Glomerular visceral epithelial cell (primary cell): Measurements from ENCODE around the gene CCNB3.
"Not testable (repeated sequence)": the region's sequence is repeated elsewhere in the genome, so short reads cannot be mapped to it uniquely, and the experiment has no call there.

Experiments used
- DNase-seq: peaks from one replicate; pipeline ENCODE4 v3.0.0-alpha.2; 2016; ENCODE audit errors: extremely low spot score

CCNB3 gene

DNA sequence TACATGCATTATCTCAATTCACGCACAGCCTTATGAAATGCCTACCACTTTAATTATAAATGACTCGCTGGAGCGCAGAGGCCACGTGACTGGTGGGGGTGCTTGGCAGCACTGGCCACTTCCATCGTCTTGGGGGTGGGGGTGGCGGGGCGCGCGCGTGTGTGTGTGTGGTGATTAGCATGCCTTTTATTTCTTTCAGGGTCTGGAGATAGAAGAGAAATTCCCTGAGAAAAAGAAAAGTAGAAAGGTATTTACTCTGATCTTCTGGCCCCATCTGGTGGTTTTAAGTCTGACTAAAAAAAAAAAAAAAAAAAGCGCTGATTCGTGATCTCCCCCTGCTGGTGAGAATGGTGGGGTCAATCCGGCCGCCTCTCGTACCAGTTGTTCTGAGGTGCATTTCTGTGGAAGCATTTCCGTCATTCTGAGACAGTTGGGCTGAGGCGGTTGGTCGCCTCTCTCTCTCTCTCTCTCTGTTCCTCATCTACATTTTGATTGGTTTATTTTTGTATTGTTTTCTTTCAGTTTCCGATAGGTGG lies at the start of gene CCNB3:
Gene CCNB3 (plus strand): TSS at position 402 of the 536 bp plus-strand sequence. CDS start 80,399 bp downstream, outside the sequence.
- DNase-seq, result peak; percentile 62

- DNase-seq, result no peak
These were observed 46.9 kb upstream of the CCNB3 start for GRCh38 chrX:50157545-50158135.

DNA sequence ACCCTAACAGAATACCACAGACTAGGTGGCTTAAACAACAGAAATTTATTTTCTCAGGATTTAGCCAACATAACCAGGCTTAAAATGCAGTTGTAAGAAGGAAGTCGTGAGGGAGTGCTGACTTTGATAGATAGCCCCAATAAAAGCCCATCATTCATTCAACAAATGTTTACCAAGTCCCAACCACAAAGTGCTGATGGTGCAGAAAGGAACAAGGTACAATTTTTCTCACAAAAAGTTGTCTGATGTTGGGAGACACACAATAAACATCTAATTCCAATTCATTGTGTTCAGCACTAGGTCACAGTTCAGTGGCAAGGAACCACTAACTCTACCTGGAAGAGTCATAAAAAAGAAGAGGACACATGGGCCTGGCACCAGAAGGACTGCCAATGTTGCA lies 46.0 kb upstream of the CCNB3 start:
- no peak for DNase-seq

DNA sequence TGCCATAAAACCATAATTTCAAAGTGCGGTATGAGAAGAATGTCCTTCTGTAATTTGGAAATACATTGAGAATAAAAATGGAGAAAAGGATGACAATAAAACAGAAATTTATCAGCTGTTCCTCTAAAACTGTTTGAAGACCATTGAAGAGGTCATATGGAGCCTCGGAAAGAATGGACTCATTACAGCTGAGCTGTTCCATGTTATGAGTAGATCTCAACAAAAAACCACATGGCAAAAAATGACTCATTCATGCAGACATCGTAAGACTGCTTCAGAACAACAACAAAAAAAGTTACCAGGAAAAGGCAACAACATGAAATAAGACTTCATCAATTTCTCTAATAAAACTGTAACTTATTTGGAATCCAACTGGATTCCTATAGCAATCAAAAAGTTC lies 43.4 kb upstream of the CCNB3 start:
- no peak for DNase-seq

GRCh38 chrX:50165727-50166126 lies 38.8 kb upstream of the CCNB3 start:
- DNase-seq, result no peak

DNA sequence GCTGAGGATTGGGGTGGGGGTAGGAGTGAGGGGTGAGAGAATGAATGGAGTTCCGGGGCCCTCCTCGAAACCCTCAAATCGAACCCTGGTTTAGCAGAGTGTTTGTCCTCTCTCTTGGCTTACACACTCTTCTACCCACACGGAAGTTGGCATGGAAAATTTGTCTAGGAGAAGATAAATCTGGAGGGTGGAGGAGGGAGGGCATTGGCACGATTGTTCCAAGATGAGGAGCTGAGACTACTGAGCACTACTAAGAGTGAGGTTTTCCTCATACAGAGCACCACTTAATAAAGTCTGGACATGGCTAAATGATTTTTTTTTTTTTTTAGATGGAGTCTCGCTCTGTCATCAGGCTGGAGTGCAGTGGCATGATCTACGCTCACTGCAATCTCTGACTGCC lies 37.2 kb upstream of the CCNB3 start:
- no peak for DNase-seq

- DNase-seq, result no peak
These were observed 36.3 kb upstream of the CCNB3 start for GRCh38 chrX:50168241-50168687.

- DNase-seq, result no peak
These were observed 34.8 kb upstream of the CCNB3 start for GRCh38 chrX:50169717-50170116.

DNA sequence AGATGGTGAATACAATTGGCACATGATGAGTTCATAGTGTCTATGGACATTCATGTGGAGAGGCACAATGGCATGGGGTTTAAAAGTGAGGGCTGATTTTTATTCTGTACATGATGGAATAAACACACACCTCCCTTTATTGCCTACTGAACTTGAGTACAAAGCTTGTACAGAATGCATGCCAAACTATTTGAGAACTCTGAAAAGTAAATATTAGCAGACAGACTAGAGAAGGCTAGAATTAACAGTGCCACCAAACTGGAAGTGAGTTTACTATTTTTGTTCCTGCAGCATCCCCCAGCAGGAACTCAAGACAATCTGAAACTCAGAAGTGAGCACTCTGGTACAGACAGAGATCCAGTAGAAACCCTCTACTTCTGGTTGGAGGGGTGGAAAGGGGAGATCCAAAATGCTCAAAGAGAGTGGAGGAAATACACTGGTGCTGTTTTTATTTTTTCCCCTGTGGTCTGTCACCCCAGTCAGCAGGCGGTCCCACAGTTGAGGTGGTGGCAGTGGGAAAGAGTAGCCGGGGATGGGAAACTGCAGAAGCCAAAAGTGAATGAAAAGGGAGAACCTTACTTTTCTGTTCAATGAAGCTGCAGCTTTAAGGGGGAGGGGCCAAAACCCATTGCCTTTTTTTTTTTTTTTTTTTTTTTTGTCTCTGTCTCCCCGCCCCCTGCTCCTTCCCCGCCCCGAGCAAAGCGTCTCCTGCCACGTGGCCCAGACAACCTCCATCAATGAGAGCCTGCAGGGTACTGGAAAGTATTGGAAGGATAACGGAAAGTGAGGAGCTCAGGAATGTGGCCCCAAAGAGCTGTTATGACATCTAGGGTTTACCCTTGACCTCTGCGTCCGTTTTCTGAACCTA lies 24.3 kb upstream of the CCNB3 start:
- no peak for DNase-seq

- no peak for DNase-seq
These were observed 20.7 kb upstream of the CCNB3 start for GRCh38 chrX:50183891-50184290.

DNA sequence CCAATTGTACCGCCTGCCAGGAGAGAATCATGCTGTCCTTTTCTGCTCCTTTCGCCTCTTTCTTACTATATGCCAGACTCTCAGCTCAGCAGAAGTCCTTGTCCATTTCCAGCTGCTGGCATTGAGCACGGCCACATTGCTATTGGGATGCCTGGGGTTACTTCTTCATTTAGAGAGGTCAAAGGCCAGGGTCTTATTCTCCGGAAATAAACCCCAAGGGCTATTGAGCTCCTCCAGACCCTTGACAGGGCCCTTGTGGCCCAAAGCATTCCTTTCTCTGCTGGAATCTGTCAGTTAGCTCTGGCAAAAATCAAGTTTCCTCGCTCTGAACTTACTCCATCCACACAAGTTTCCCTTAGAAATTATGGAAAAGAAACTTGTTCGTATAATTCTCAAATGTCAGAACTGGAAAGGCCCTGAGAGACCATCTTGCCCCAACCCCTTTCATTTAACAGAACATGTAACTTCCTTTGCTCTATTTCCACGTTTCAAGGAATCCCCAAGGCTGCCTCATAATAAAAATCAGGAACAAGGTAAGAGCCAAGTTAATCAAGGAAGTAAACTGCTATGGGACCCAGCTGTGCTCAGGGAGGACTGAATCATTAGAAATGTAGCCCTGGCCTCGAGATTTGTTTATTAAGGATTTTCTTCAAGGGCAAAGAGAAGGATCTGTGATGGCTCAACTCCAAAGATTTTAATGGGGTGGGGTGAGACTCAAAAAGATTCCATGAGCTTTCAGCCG lies 15.5 kb upstream of the CCNB3 start:
- no peak for DNase-seq

DNA sequence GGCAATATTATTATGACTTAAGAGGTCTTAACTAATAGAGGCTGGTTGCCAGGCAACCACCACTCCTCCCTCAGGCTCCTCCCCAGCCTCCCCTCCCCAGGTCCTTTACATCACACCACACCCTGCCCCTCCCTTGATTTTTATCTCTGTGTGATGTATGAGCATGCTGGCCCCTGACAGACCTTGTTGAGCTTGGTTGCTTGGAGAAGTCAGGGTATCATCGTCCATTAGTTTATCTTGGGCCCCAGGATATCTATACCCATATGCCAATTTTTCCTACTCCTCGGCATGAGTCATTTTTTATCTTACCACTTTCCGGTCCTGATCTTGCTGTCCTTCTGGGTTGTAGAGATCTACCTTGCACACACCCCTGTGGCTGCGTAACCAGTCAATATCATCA lies 6.2 kb upstream of the CCNB3 start:
- DNase-seq, result no peak

DNA sequence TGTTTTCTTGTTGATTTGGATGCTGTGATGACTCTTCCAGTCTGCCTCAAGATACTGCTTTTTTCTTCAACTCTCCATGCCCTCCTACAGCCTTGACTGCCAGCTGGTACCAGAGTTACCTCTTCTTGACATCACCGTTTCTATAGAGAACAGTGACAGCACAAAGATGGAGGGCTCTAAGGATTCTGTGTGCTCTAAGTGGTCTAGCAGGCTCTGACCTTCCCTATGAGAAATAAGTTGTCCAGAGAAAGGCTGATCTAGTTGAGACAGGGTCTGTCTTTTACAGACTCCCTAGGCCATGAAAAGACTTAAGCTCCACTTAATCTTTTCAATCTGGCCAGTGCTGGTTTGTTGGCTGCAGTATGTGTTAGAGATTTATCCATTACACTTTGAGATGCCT lies 3.7 kb upstream of the CCNB3 start, which contains the start of gene AKAP4:
Gene AKAP4 (minus strand): TSS at position 101 of the 400 bp plus-strand sequence. CDS start 118 bp downstream, outside the sequence.
- no peak for DNase-seq

DNA sequence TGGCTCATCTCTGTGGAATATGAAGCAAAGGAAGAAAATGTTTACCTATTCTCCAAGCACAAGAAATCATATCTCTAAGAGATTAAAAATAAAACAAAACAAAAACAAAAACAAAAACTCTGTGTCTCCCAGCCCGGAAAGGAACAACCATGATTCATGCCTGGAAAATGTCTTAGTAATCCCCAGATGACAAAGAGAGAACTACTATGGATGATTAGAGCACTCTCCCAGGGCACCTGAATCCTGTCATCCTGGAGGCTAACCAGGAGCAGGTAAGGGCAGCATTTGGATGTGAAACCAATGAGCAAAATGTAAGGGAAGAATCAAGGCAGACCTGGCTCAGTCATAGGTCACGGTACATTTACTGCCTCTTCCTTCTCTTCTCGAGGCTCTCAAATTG lies 2.0 kb upstream of the CCNB3 start:
- DNase-seq, result no peak

GRCh38 chrX:50206753-50207152 lies 2.2 kb downstream of the CCNB3 start:
- DNase-seq, result no peak

GRCh38 chrX:50211510-50211909 lies 6.9 kb downstream of the CCNB3 start:
- no peak for DNase-seq

DNA sequence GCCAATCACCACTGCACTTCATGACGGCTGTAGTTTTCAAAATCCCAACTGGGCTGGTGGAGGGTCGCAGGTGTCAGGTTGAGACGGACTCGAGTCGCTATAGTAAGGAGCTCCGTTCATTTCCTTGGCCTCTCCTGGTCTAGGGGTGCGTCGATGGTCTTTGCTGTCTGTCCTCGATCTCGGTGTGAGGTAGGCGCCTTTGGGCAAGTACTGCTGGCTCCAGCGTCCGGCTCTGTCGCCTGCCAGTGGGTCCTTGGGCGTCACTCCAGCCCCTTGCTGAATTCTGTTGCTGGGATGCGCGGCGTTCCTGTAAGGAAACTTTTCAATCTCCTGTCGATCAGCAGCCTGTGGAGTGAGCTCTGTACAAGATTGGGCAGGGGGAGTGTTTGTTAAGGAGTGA lies 76.7 kb downstream of the CCNB3 start:
- DNase-seq, result no peak

DNA sequence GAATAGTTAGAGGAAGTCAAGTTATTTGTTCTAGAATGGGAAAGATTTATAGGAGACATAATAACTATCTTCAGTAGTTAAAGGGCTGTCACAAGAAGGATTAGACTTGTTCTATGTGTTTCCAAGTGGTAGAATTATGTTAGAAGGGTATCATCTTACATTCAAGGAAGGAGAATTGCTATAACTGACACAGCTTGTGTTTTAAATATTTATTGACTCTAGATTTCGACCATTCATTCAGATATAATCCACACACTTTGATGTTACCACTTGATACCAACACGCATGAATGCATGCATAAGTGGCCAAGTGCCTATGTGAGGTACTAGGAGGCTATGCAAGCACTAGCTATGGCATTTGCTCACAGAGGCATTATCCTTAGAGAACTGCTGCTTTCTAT lies 122.7 kb downstream of the CCNB3 start:
- DNase-seq, result no peak

- not testable (repeated sequence) for DNase-seq
These were observed 128.1 kb downstream of the CCNB3 start for GRCh38 chrX:50332668-50333067.

- DNase-seq, result no peak
These were observed 128.7 kb downstream of the CCNB3 start for GRCh38 chrX:50333308-50333707.

GRCh38 chrX:50343917-50344316 lies 139.4 kb downstream of the CCNB3 start:
- no peak for DNase-seq

DNA sequence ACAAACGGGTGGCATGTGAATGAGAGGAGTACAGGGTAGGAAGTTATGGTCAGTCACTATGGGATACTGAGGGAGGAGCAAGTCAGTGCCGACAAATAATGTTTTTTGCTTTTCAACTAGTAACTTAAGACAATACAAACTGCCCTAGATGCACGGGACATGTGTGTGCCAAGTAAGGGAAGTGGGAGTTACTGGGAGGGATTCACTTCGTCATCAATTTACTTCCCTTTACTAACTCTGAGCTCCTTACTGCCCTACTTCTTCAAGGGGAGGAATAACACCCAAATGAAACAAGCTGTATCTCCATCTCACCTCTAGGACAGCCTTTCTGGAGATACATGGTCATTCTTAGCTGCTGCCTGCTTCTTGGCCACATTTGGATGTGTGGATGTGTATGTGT lies 168.4 kb downstream of the CCNB3 start:
- DNase-seq, result no peak
